Measurements from ENCODE around the gene MAPK8.

DNA sequence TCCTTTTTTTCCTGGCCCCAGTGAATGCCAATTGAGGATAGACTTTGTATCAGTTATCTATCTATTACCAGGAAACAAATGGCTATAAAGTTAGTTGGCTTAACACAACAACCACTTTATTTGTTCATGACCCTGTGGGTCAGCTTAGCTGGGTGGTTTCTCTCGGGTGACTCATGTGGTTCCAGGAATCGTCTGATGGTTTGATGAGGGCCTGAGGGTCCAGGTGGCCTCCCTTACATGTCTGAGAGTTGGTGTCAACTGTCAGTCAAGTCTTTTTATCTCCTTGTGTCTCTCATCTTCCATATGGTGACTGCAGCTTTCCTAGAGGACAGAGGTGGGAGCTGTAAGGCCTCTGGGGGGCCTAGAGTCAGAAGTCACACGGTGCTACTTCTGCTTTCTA lies 15.3 kb upstream of the MAPK8 start:
- TF ChIP-seq POLR2A (IDR thresholded peaks at IDR 0.05) = no peak
- TF ChIP-seq, protein P1, sequence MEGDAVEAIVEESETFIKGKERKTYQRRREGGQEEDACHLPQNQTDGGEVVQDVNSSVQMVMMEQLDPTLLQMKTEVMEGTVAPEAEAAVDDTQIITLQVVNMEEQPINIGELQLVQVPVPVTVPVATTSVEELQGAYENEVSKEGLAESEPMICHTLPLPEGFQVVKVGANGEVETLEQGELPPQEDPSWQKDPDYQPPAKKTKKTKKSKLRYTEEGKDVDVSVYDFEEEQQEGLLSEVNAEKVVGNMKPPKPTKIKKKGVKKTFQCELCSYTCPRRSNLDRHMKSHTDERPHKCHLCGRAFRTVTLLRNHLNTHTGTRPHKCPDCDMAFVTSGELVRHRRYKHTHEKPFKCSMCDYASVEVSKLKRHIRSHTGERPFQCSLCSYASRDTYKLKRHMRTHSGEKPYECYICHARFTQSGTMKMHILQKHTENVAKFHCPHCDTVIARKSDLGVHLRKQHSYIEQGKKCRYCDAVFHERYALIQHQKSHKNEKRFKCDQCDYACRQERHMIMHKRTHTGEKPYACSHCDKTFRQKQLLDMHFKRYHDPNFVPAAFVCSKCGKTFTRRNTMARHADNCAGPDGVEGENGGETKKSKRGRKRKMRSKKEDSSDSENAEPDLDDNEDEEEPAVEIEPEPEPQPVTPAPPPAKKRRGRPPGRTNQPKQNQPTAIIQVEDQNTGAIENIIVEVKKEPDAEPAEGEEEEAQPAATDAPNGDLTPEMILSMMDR (IDR thresholded peaks at IDR 0.05) = no peak
